HEK293 (cell line): ENCODE results near the gene AMER3.
A peak's percentile ranks its signal among the peaks of the same experiment; 100 is the strongest.

ENCODE experiments used
- CTCF ChIA-PET: fragments of 350-600 bp; formaldehyde crosslinking; extraction: SDS; loops from one replicate; lab custom pipeline; 2021; ENCODE audit warnings: antibody characterized with exemption; lab: Yijun Ruan, JAX
- POLR2A ChIA-PET: fragments of 300-600 bp; formaldehyde crosslinking; extraction: SDS; loops from one replicate; lab custom pipeline; 2020; ENCODE audit warnings: antibody characterized with exemption, inconsistent platforms; lab: Yijun Ruan, JAX
- H3K27ac ChIP-seq: fragments of 200-500 bp; sonication (Bioruptor generic); 2 replicates; pipeline ENCODE4 v1.5.1; 2014; ENCODE audit warnings: low read depth, low read length, control low read depth, inconsistent platforms; ENCODE audit errors: extremely low read depth
- H3K36me3 ChIP-seq, 2 experiments: fragments of 200-500 bp in 1 of 2; sonication (Bioruptor generic) in 1 of 2; 1 replicate in 1 of 2; 2 replicates in 1 of 2; pipeline ENCODE4 v1.5.1; 2014 to 2017; ENCODE audit warnings: inconsistent platforms in 2 of 2, low read length in 2 of 2; ENCODE audit not compliant: control insufficient read depth in 2 of 2, insufficient read depth in 1 of 2
- H3K4me1 ChIP-seq: fragments of 200-500 bp; sonication (Bioruptor generic); 2 replicates; pipeline ENCODE4 v1.5.1; 2014; ENCODE audit warnings: mild to moderate bottlenecking, low read length, inconsistent platforms; ENCODE audit not compliant: control insufficient read depth, insufficient read depth
- H3K4me3 ChIP-seq: 2 replicates; pipeline ENCODE4 v1.5.1; 2011; ENCODE audit warnings: low read depth, mild to moderate bottlenecking, control low read depth, low read length, moderate library complexity
- H3K9me3 ChIP-seq: fragments of 200-500 bp; sonication (Bioruptor generic); 2 replicates; pipeline ENCODE4 v1.5.1; 2014; ENCODE audit warnings: low read depth, low read length, inconsistent platforms; ENCODE audit not compliant: control insufficient read depth, insufficient read depth
- EGR2 ChIP-seq: fragments of 450-650 bp; formaldehyde crosslinking; IDR thresholded peaks from 2 replicates; pipeline ENCODE4 v1.5.1; 2016; ENCODE audit warnings: low read depth, missing biosample characterization, missing genetic modification characterization
- FEZF1 ChIP-seq: fragments of 450-650 bp; formaldehyde crosslinking; IDR thresholded peaks from 2 replicates; pipeline ENCODE4 v1.5.1; 2016; ENCODE audit warnings: missing biosample characterization, missing genetic modification characterization
- HOXC10 ChIP-seq: sonication (generic); formaldehyde crosslinking; IDR thresholded peaks from 2 replicates; pipeline ENCODE4 v1.8.1; 2023; ENCODE audit warnings: mild to moderate bottlenecking, missing genetic modification reagents
- PATZ1 ChIP-seq: fragments of 450-650 bp; formaldehyde crosslinking; IDR thresholded peaks from 2 replicates; pipeline ENCODE4 v1.5.1; 2016; ENCODE audit warnings: missing biosample characterization, missing genetic modification characterization
- PBX3 ChIP-seq: sonication (generic); formaldehyde crosslinking; IDR thresholded peaks from 2 replicates; pipeline ENCODE4 v1.8.1; 2022; ENCODE audit warnings: mild to moderate bottlenecking, moderate library complexity, missing genetic modification reagents
- SETDB1 ChIP-seq: IDR thresholded peaks from one replicate; pipeline ENCODE4 v1.6.1; 2017; ENCODE audit warnings: mild to moderate bottlenecking, low read length, moderate library complexity, mixed read lengths; ENCODE audit not compliant: insufficient read length
- SP7 ChIP-seq: fragments of 450-650 bp; formaldehyde crosslinking; IDR thresholded peaks from 2 replicates; pipeline ENCODE4 v1.5.1; 2016; ENCODE audit warnings: missing biosample characterization, missing genetic modification characterization
- YY1 ChIP-seq: fragments of 450-650 bp; formaldehyde crosslinking; IDR thresholded peaks from 2 replicates; pipeline ENCODE4 v1.5.1; 2018; ENCODE audit warnings: missing biosample characterization, missing genetic modification characterization
- ZNF133 ChIP-seq: fragments of 450-650 bp; formaldehyde crosslinking; IDR thresholded peaks from 2 replicates; pipeline ENCODE4 v1.5.1; 2016; ENCODE audit warnings: missing biosample characterization, missing genetic modification characterization
- ZNF157 ChIP-seq: fragments of 450-650 bp; formaldehyde crosslinking; IDR thresholded peaks from 2 replicates; pipeline ENCODE4 v1.5.1; 2016; ENCODE audit warnings: missing biosample characterization, missing genetic modification characterization
- ZNF175 ChIP-seq: fragments of 450-650 bp; formaldehyde crosslinking; IDR thresholded peaks from 2 replicates; pipeline ENCODE4 v1.5.1; 2016; ENCODE audit warnings: missing biosample characterization, missing genetic modification characterization
- ZNF184 ChIP-seq: fragments of 450-650 bp; IDR thresholded peaks from 2 replicates; pipeline ENCODE4 v1.5.1; 2018; ENCODE audit warnings: missing biosample characterization, mild to moderate bottlenecking, missing genetic modification characterization
- ZNF214 ChIP-seq: fragments of 450-650 bp; formaldehyde crosslinking; IDR thresholded peaks from 2 replicates; pipeline ENCODE4 v1.5.1; 2017; ENCODE audit warnings: missing biosample characterization, mild to moderate bottlenecking, missing genetic modification characterization, borderline replicate concordance
- ZNF23 ChIP-seq: fragments of 450-650 bp; formaldehyde crosslinking; IDR thresholded peaks from 2 replicates; pipeline ENCODE4 v1.5.1; 2016; ENCODE audit warnings: missing biosample characterization, missing genetic modification characterization, borderline replicate concordance
- ZNF335 ChIP-seq: fragments of 450-650 bp; formaldehyde crosslinking; conservative IDR thresholded peaks from 2 replicates; pipeline ENCODE4 v1.5.1; 2016; ENCODE audit warnings: missing biosample characterization, missing genetic modification characterization
- ZNF48 ChIP-seq: fragments of 450-650 bp; formaldehyde crosslinking; IDR thresholded peaks from 2 replicates; pipeline ENCODE4 v1.5.1; 2016; ENCODE audit warnings: missing biosample characterization, missing genetic modification characterization
- ZNF560 ChIP-seq: fragments of 450-650 bp; formaldehyde crosslinking; IDR thresholded peaks from 2 replicates; pipeline ENCODE4 v1.5.1; 2017; ENCODE audit warnings: missing biosample characterization, missing genetic modification characterization, borderline replicate concordance
- ZNF660 ChIP-seq: fragments of 450-650 bp; IDR thresholded peaks from 2 replicates; pipeline ENCODE4 v1.5.1; 2018; ENCODE audit warnings: missing biosample characterization, mild to moderate bottlenecking, missing genetic modification characterization
- ZNF704 ChIP-seq: fragments of 450-650 bp; formaldehyde crosslinking; IDR thresholded peaks from 2 replicates; pipeline ENCODE4 v1.5.1; 2016; ENCODE audit warnings: missing biosample characterization, missing genetic modification characterization
- TF ChIP-seq, protein P1 (sequence below): fragments of 450-650 bp; formaldehyde crosslinking; IDR thresholded peaks from 2 replicates; pipeline ENCODE4 v1.5.1; 2017; ENCODE audit warnings: missing biosample characterization, missing genetic modification characterization

AMER3 gene

DNA sequence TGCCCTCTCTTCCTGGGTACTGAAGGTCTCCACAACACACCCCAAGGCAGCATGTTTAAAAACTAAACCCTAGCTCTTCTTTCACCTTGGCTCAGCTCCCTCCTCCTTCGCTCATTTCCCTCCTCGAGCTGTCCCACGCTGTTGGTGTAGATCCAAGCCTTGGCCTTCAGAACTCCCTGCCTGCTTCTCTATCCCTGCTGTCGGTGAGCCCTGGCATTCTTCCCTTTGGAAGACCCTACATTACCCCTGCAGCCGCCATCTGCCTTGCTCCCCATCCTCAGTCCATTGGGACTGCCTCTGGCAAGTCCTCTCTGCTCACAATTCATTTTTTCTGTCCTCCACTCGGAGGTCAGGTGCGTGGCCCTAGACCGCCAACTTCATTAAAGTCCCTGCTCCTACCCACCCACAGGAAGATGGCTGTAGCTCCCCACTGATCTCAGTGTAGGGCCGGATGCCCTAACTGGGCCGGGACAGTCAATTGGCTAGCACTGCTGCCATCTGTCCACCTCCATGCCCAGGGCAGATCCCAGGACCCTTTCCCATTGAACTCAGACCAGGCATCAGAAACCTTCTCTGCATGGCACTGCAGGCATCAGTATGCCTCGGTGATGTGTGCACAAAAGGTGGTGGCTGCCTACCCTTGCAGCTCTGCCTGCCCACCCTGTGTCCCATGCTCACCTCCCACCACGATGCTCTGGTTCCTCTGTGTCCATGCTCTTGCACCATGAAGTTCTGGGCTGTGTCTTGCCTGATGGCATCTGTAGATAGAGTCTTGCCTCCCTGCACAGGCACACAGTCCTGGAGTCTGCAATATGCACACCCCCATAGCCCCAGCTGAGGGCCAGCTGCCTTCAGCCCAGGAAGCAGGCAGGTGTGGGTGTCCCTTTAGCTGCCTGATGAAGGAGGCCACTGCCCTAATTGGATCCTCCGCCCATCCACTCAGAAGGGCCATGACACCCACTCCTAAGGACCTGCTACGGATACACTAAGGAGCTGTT lies 5.7 kb downstream of the AMER3 start:
- Histone ChIP-seq H3K4me3 (no peak overlapping the region), H3K9me3 (no peaks in the 10 kb centered on the region), H3K27ac (no peak overlapping the region), H3K36me3 (no peaks in the 10 kb centered on the region), H3K4me1 (peaks cover 4% of the 10 kb centered on the region; the same call in 1 of the 2 replicates)
- ChIA-PET CTCF (no interaction called here), POLR2A (no interaction called here)
- TF ChIP-seq ZNF23, result no peak
- TF ChIP-seq EGR2, result 0 out of 2 replicates have a peak, but pooled peaks have one; percentile 30

- Histone ChIP-seq H3K4me1 (no peaks in the 10 kb centered on the region), H3K36me3 (no peaks in the 10 kb centered on the region), H3K4me3 (no peak overlapping the region), H3K27ac (no peak overlapping the region), H3K9me3 (no peaks in the 10 kb centered on the region)
- ChIA-PET CTCF (interaction anchor here (1.1 to 1.7 kb wide), 2 partner anchors 35 to 202 kb away, joined by 3 to 4 read pairs; no protein-coding TSS in a partner anchor), POLR2A (no interaction called here)
- TF ChIP-seq SP7 (tag by site-specific recombination) (no peak), ZNF23 (no peak), ZNF704 (no peak), ZNF48 (tag by site-specific recombination) (no peak), ZNF157 (tag by site-specific recombination) (no peak), HOXC10 (CRISPR knock-in tag) (no peak), YY1 (tag by site-specific recombination) (no peak), ZNF133 (no peak), ZNF335 (tag by site-specific recombination) (no peak)
- TF ChIP-seq, protein P1, sequence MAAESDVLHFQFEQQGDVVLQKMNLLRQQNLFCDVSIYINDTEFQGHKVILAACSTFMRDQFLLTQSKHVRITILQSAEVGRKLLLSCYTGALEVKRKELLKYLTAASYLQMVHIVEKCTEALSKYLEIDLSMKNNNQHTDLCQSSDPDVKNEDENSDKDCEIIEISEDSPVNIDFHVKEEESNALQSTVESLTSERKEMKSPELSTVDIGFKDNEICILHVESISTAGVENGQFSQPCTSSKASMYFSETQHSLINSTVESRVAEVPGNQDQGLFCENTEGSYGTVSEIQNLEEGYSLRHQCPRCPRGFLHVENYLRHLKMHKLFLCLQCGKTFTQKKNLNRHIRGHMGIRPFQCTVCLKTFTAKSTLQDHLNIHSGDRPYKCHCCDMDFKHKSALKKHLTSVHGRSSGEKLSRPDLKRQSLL (tag by site-specific recombination), result no peak
Measured at GRCh38 chr2:130762031-130762909, 6.9 kb downstream of the AMER3 start.

GRCh38 chr2:130762910-130763385 lies 7.6 kb downstream of the AMER3 start:
- H3K9me3 ChIP-seq, result no peaks in the 10 kb centered on the region
- no peaks in the 10 kb centered on the region for H3K36me3 ChIP-seq
- H3K4me3 ChIP-seq, result no peak overlapping the region
- H3K27ac ChIP-seq, result no peak overlapping the region
- no peaks in the 10 kb centered on the region for H3K4me1 ChIP-seq
- POLR2A ChIA-PET, result no interaction called here
- CTCF ChIA-PET, result interaction anchor here (0.6 to 1.7 kb wide), 3 partner anchors 34 to 201 kb away, joined by 3 to 4 read pairs (median 3); no protein-coding TSS in a partner anchor
- TF ChIP-seq PATZ1 (tag by site-specific recombination) (no peak), SP7 (tag by site-specific recombination) (no peak), ZNF175 (tag by site-specific recombination) (no peak), ZNF660 (tag by site-specific recombination) (no peak), FEZF1 (no peak), ZNF184 (no peak), ZNF214 (tag by site-specific recombination) (no peak), ZNF560 (tag by site-specific recombination) (no peak), SETDB1 (no peak), PBX3 (CRISPR knock-in tag) (no peak)
- TF ChIP-seq, protein P1 (tag by site-specific recombination), result no peak
